RPMI7951 (cell line): ENCODE measurements around the gene SIRPB1. TPM values are rescaled to one million over a fixed set of nuclear protein-coding genes. Genes with fewer than 3 reads are reported as not detected.
"Not testable (repeated sequence)": the region's sequence is repeated elsewhere in the genome, so short reads cannot be mapped to it uniquely, and the experiment has no call there.

Experiments
- DNase-seq: peaks from one replicate; pipeline ENCODE4 v3.0.0-alpha.2; 2012; ENCODE audit warnings: low read depth
- total RNA-seq: library from RNA; depleted of rRNA; stranded (reverse); fragments of >200 nt; shearing (Covaris generic); gene quantifications from 2 replicates; pipeline ENCODE4 v1.2.3, GENCODE V29; 2014; rRNA removed

Gene SIRPB1
- total RNA-seq, 1 experiment from 2014 or later, result 22.1 TPM

- no peak for DNase-seq
These were observed 19.1 kb downstream of the SIRPB1 start for GRCh38 chr20:1600736-1601135.

GRCh38 chr20:1595333-1595732 is 24.5 kb downstream of the SIRPB1 start:
- DNase-seq, result no peak

- DNase-seq, result no peak
These were observed 31.0 kb downstream of the SIRPB1 start for GRCh38 chr20:1588533-1589460.

- no peak for DNase-seq
These were observed 31.9 kb downstream of the SIRPB1 start for GRCh38 chr20:1587781-1588532.

GRCh38 chr20:1579488-1579887 is 40.3 kb downstream of the SIRPB1 start:
- DNase-seq, result no peak

- peak; percentile 0 for DNase-seq
These were observed 41.9 kb downstream of the SIRPB1 start for GRCh38 chr20:1577906-1578305.

GRCh38 chr20:1577313-1577712 is 42.5 kb downstream of the SIRPB1 start:
- DNase-seq, result peak; percentile 1

GRCh38 chr20:1576641-1577040 is 43.2 kb downstream of the SIRPB1 start:
- DNase-seq, result peak; percentile 0

GRCh38 chr20:1576003-1576402 is 43.8 kb downstream of the SIRPB1 start:
- DNase-seq, result peak; percentile 17

- DNase-seq, result not testable (repeated sequence)
These were observed 48.2 kb downstream of the SIRPB1 start for GRCh38 chr20:1571583-1571982.

Other genes with a start within 250 kb of the SIRPB1 start
- gene FKBP1A, start 227.0 kb downstream of the SIRPB1 start, total RNA-seq, result 527 and 564 TPM in 2 replicates
- gene NSFL1C, start 153.2 kb downstream of the SIRPB1 start, total RNA-seq, result 35.2 and 44.1 TPM in 2 replicates
- not detected in 2 replicates for gene SIRPB2, start 128.6 kb downstream of the SIRPB1 start, total RNA-seq
- 0.36 and 0.68 TPM in 2 replicates for gene SIRPD, start 62.3 kb downstream of the SIRPB1 start, total RNA-seq
- gene SIRPG, start 37.8 kb upstream of the SIRPB1 start, total RNA-seq, result 2.9 and 3.1 TPM in 2 replicates